GM12864 (cell line): ENCODE measurements around the gene PARP1.

Experiments used
- DNase-seq: peaks from one replicate; pipeline ENCODE4 v3.0.0-alpha.2; 2011; ENCODE audit warnings: low read depth
- H3K4me3 ChIP-seq: 2 replicates; pipeline ENCODE4 v1.5.1; 2011; ENCODE audit warnings: mild to moderate bottlenecking, low read depth, low read length, control low read depth
- TF ChIP-seq, protein P1 (sequence below): IDR thresholded peaks from 2 replicates; pipeline ENCODE4 v1.5.1; 2011; ENCODE audit warnings: low read depth, mild to moderate bottlenecking, moderate library complexity, low read length, control low read depth, inconsistent platforms; ENCODE audit errors: missing control alignments

The PARP1 gene

DNA sequence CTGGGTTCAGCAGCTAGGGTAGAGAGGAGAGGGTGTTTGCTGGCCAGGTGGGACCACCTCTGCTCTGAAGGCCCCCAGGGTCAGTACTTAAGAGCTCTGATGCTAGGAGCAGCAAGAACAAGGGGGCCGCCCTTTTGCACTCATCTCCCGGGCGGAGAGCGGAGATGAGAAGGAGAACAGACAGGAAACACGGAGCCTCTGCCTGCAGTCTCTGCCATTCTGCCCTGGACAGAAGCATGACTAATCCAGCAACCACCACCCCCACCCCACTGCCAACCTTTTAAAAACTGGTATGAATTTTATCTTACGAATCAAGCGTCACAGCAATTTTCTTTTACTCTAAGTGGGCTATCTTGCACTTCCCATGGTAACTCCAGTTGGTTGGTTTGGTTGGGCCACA is 34.5 kb downstream of the PARP1 start:
- TF ChIP-seq, protein P1, sequence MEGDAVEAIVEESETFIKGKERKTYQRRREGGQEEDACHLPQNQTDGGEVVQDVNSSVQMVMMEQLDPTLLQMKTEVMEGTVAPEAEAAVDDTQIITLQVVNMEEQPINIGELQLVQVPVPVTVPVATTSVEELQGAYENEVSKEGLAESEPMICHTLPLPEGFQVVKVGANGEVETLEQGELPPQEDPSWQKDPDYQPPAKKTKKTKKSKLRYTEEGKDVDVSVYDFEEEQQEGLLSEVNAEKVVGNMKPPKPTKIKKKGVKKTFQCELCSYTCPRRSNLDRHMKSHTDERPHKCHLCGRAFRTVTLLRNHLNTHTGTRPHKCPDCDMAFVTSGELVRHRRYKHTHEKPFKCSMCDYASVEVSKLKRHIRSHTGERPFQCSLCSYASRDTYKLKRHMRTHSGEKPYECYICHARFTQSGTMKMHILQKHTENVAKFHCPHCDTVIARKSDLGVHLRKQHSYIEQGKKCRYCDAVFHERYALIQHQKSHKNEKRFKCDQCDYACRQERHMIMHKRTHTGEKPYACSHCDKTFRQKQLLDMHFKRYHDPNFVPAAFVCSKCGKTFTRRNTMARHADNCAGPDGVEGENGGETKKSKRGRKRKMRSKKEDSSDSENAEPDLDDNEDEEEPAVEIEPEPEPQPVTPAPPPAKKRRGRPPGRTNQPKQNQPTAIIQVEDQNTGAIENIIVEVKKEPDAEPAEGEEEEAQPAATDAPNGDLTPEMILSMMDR = no peak
- no peak overlapping the region for H3K4me3 ChIP-seq
- DNase-seq = no peak

DNA sequence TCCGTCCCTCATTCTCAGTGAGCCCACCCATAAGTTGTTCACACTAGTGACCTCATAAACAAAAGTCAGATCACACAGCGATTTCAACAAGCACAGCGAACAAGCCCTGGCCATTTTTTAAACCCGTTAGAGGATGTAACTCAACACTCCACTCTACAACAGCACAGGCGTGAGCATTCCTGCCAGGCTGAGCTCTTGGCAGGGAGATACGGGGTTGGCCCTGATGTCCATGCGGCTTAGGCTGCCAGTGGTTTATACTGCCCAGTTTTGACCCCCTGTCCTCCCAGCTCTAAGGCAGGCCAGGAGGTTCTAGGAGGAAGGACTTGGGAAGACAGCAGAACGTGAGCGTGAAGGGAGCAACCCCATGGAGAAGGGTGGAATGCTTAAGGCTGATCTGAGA is 35.0 kb downstream of the PARP1 start:
- no peak overlapping the region for H3K4me3 ChIP-seq
- TF ChIP-seq, protein P1 = no peak
- no peak for DNase-seq

DNA sequence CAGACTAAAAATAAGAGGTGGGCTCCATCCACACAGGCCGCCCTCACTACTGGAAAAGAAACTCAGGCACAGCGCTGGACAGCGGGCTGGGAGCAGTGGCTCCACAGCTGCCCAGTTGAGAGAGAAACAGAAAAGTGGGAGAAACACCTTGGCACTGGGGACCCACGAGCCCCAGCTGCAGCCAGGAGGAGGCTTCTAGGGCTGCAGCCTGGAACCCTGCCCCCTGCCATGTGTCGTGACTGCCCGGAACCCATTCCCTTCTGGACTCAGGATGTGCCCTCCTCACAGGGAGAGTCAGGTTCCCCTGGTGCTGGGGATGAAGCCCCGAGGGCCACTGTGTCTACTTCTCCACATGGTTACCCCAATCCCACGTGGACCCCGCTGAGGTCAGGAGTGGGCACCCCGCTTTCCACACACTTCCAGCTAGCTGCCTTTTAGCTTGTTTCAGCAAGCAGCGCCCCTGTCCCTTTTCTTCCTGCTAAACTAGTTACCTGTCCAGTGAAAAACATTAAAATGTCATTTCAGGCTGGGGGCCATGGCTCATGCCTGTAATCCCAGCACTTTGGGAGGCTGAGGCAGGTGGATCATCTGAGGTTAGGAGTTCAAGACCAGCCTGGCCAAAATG is 35.9 kb downstream of the PARP1 start:
- TF ChIP-seq, protein P1 = no peak

DNA sequence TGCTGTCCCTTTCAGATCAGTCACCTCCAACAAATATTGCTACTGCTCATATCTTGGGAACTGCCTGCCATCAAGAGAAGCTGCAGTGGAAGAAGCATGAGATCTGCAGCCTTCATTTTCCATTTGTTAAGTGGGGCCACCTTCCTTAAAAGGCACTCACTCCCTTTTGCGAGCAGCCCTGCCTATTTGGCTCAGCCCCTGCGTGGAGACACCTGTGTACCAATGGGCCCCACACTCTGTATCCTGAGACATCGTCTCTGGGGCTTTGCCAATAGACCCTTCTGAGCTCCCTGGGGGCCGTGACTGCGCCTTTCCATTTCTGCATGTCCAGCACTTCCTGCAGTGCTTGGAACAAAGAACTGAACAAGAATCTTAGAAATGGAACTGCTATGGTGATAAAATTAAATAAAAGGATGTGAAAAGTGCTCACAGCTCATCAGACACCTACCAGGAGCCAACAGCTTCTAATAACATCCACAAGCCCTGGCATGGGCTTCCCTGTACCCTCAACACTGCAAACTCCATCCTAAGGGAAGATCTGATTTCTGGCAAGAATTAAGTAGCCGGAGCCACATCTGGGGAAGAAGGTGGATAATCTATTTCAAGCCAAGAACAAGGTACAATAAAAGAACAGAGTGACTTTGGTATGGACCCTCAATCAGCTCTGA is 36.7 kb downstream of the PARP1 start:
- TF ChIP-seq, protein P1 = no peak
- no peak overlapping the region; the same call in 1 of the 2 replicates for H3K4me3 ChIP-seq
- DNase-seq = no peak

More for the DNA sequence above, 35.9 kb downstream of the PARP1 start:
- no peak overlapping the region for H3K4me3 ChIP-seq
- DNase-seq = no peak

DNA sequence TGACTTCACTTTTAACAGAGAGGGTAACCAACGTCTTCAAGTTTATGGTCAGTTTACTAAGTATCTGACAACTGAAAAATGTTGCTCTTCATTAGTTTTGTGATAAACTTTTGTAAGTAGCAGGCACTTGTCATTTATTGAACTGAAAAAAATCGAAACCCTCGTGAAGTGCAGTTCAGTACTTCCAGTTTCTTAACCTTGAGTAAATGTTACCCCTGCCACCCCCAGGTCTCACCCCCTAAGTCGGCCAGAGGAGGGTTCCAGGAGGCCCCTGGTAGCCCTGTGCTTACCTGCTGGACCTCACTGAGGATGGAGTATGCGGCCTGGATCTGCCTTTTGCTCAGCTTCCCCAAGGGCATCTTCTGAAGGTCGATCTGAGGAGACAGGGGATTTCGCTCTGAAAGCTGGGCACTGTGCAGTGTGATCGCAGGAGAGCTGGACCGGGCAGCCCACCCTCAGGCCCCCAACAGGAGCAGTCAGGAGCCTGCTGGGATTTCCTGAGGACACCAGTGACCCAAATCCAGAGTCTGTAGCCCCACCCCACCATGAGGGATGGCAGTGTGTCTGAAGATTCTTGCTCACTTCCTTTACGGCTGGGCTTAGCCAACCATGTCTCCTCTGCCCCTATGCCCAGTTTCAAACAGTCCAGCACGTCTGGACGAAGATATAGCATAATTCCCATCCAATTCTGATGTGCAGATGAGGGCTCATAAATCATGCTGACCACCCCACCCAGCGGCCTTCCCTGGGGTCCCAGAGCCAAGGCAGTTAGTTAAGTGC is 37.6 kb downstream of the PARP1 start:
- H3K4me3 ChIP-seq = peak overlapping the region; percentile 38
- no peak for DNase-seq
- TF ChIP-seq, protein P1 = no peak

DNA sequence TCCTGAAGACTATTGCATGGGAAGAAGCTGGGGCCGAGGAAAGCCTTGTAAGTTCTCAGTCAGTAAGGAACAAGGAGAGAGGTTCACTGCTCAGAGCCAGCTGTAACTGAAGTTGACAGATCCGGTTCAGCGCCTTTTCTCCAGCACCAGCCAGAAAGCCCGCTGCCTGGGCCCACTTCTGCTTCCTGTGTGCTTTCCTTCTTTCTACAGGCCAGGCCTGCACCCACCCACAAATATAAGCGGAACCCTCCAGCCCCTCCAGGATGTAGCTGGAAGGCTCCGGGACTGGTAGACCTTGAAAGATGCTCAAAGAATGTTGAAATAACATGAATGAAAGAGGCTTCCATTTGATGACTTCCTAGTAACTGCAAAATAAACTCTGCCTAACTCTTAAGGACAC is 38.8 kb downstream of the PARP1 start:
- H3K4me3 ChIP-seq = no peak overlapping the region
- TF ChIP-seq, protein P1 = no peak
- no peak for DNase-seq
